ENCODE results near the gene PNPLA7.
A peak's percentile ranks its signal among the peaks of the same experiment; 100 is the strongest.

The PNPLA7 gene

DNA sequence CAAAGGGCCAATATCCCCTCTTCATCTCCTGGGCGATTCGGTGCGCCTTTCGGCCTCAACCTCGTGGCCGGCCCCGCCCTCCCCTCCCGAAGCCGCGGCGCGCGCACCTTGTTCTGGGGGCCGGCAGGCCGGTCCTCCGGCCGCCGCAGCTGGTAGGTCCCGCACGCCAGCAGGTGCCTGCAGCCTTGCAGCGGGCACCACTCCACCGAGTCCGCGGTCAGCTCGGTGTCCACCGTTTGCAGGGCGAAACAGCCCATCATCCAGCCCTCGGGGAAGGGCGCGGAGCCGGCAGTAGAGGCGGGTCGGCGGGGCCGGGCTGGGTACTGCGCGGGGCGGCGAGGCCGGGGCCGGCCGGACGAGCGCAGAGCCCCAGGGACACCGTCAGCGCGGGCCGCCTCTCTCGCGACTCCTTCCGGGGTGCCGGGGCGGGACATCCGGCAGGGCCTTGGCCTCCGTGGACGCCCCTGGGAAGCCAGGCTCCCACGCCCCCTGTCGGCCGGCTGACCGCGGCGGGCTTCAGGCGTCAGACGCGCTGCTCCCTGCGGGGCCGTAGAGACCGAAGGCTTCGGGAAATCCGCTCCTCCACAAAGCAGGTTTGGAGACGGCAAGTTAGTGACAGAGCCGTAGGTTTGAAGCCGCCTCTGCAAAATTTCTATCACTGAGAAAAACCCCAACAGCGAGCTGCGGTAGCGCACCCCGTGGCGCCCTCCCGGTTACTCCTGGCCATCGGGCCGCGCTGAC, 28.5 kb upstream of the PNPLA7 start, which contains the start of gene DPH7:
Gene DPH7, minus strand, starts transcription at position 408 of the 741 bp plus-strand sequence. Its CDS starts 148 bp downstream, at position 260.
- Histone ChIP-seq H3K27ac (peak within 1 kb of the TSS; percentile 61), H3K9ac (peak within 1 kb of the TSS; percentile 33), H3K4me1 (no peaks in the 10 kb centered on the region), H3K4me2 (ENCODE audit: low read length) (peak within 1 kb of the TSS; percentile 90), H3K4me3 (ENCODE audit: low read depth, low read length) (peak within 1 kb of the TSS; percentile 93), H3K79me2 (peaks cover 8% of the 10 kb centered on the region), H3K27me3 (ENCODE audit: control insufficient read depth, insufficient read depth, low read length) (no peaks in the 10 kb centered on the region), H3K9me3 (ENCODE audit: control insufficient read depth, low read length) (no peaks in the 10 kb centered on the region), H2AFZ (peak within 1 kb of the TSS; percentile 85), H3K36me3 (ENCODE audit: control insufficient read depth, insufficient read depth, low read length) (no peaks in the 10 kb centered on the region)
- TF ChIP-seq, protein P1, sequence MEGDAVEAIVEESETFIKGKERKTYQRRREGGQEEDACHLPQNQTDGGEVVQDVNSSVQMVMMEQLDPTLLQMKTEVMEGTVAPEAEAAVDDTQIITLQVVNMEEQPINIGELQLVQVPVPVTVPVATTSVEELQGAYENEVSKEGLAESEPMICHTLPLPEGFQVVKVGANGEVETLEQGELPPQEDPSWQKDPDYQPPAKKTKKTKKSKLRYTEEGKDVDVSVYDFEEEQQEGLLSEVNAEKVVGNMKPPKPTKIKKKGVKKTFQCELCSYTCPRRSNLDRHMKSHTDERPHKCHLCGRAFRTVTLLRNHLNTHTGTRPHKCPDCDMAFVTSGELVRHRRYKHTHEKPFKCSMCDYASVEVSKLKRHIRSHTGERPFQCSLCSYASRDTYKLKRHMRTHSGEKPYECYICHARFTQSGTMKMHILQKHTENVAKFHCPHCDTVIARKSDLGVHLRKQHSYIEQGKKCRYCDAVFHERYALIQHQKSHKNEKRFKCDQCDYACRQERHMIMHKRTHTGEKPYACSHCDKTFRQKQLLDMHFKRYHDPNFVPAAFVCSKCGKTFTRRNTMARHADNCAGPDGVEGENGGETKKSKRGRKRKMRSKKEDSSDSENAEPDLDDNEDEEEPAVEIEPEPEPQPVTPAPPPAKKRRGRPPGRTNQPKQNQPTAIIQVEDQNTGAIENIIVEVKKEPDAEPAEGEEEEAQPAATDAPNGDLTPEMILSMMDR (IDR thresholded peaks at IDR 0.05), result peak; percentile 82

DNA sequence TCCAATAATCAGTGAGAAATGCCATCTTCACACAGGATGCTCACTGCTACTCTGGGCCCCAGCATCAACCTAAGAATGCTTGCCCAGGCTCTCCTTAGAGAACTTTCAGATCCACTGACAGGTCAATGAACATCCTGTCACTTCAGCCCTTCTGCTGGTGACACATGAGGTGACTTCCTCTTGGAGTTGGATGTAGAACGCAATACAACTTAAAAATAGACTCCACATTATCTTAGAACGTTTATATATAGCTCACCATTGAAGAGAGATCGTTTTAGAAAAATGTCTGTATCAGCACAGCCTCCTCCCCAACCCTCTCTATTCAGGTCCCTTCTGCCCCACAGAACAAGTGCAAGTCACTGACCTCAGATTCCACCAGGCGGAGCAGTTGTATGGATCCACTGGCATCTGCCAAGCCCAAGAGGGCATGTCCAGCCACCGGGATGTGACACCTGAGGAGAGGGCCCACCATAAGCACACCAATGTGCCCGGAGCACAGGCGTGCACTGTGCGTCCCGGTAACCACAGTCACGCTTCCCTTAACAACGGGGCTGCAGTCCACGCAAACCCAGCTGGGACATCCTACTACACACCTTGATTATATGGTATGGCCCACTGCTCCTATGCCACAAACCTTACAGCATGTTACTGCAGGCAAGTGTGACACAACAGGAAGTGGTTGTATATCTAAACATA, 25.7 kb upstream of the PNPLA7 start:
- Histone ChIP-seq H3K36me3 (ENCODE audit: control insufficient read depth, insufficient read depth, low read length) (no peaks in the 10 kb centered on the region), H3K9ac (no peak overlapping the region), H3K27me3 (ENCODE audit: control insufficient read depth, insufficient read depth, low read length) (no peaks in the 10 kb centered on the region), H3K4me2 (ENCODE audit: low read length) (no peak overlapping the region), H3K4me3 (ENCODE audit: low read depth, low read length) (no peak overlapping the region), H3K4me1 (no peaks in the 10 kb centered on the region), H3K27ac (no peak overlapping the region), H3K79me2 (peaks cover 14% of the 10 kb centered on the region), H2AFZ (no peak overlapping the region), H3K9me3 (ENCODE audit: control insufficient read depth, low read length) (no peaks in the 10 kb centered on the region)
- TF ChIP-seq, protein P1 (IDR thresholded peaks at IDR 0.05), result no peak

DNA sequence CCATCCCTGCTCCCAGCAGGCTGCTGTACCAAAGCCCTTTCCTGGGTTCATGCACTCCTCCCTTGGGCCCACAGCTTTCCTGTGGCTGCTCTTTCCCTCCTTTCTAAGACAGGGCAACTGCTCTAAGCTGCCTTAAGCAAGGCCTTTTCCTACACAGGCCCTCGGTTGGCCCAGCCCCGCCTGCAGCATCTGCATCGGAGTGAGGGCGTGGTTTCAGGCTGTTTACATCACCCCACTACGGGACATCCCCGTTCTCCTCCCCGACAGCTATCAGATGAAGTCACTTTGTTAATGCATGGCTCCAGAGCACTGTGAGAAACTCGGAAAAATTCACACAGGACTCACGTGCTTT, 25.1 kb upstream of the PNPLA7 start:
- Histone ChIP-seq H2AFZ (no peak overlapping the region), H3K36me3 (ENCODE audit: control insufficient read depth, insufficient read depth, low read length) (no peaks in the 10 kb centered on the region), H3K9me3 (ENCODE audit: control insufficient read depth, low read length) (no peaks in the 10 kb centered on the region), H3K27ac (no peak overlapping the region), H3K4me3 (ENCODE audit: low read depth, low read length) (no peak overlapping the region), H3K4me2 (ENCODE audit: low read length) (no peak overlapping the region), H3K4me1 (no peaks in the 10 kb centered on the region), H3K9ac (no peak overlapping the region), H3K27me3 (ENCODE audit: control insufficient read depth, insufficient read depth, low read length) (no peaks in the 10 kb centered on the region), H3K79me2 (peaks cover 14% of the 10 kb centered on the region)
- TF ChIP-seq, protein P1 (IDR thresholded peaks at IDR 0.05), result no peak

DNA sequence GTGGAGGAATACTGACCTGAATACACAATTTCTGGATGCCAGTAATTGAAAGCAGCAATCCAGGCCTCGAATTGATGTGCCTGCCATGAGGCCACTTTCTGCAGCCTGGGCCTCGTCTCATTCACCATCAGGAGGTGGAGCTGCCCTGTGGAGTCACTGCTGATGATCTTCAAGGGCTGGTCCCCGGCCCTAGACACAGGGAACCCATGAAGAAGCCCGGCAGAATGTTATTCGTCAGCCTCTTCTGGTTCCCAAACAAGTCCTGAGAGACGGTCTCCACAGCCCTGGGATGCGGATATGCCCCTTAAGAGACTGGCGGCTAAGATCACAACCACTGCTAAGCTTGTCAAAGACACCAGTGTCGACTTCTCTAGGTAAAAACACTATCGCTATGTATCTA, 24.0 kb upstream of the PNPLA7 start:
- Histone ChIP-seq H3K36me3 (ENCODE audit: control insufficient read depth, insufficient read depth, low read length) (no peaks in the 10 kb centered on the region), H3K9ac (no peak overlapping the region), H3K4me2 (ENCODE audit: low read length) (no peak overlapping the region), H3K4me1 (no peaks in the 10 kb centered on the region), H3K27ac (no peak overlapping the region), H2AFZ (no peak overlapping the region), H3K4me3 (ENCODE audit: low read depth, low read length) (no peak overlapping the region), H3K79me2 (peaks cover 17% of the 10 kb centered on the region), H3K9me3 (ENCODE audit: control insufficient read depth, low read length) (no peaks in the 10 kb centered on the region), H3K27me3 (ENCODE audit: control insufficient read depth, insufficient read depth, low read length) (no peaks in the 10 kb centered on the region)
- TF ChIP-seq, protein P1 (IDR thresholded peaks at IDR 0.05), result no peak

All from parathyroid adenoma (tissue), 2 donors.